Measurements from ENCODE around the gene TUBA3C.

- TF ChIP-seq POLR2AphosphoS5 (IDR thresholded peaks at IDR 0.05): no peak
- no peak for TF ChIP-seq CTCF (IDR thresholded peaks at IDR 0.05)
- no peak for TF ChIP-seq POLR2A (IDR thresholded peaks at IDR 0.05)
Measured at GRCh38 chr13:19181621-19182485, at the start of gene TUBA3C.

All from upper lobe of left lung (tissue), 4 donors.